Breast epithelium (tissue), 4 donors: ENCODE measurements around the gene ATP9B. TPM values are rescaled to one million over a fixed set of nuclear protein-coding genes. Genes with fewer than 3 reads are reported as not detected.

Source experiments
- DNase-seq, 2 donors: peaks; one replicate each; pipeline ENCODE4 v3.0.0-alpha.2; 2019; ENCODE audit warnings: low spot score in 2 of 2
- H3K27ac ChIP-seq, 2 donors: fragments of 200-600 bp; sonication (generic) in 1 of 2; one replicate each; pipeline ENCODE4 v1.5.1; 2016 to 2019; ENCODE audit warnings: mild to moderate bottlenecking in 1 of 2
- H3K27me3 ChIP-seq, 2 donors: fragments of 200-600 bp; sonication (generic) in 1 of 2; one replicate each; pipeline versions ENCODE4 v1.5.1 to v1.6.0; 2017 to 2019; ENCODE audit warnings: control low read depth in 1 of 2, mild to moderate bottlenecking in 1 of 2
- H3K36me3 ChIP-seq: fragments of 200-600 bp; one replicate; pipeline ENCODE4 v1.5.1; 2019
- H3K4me1 ChIP-seq, 2 donors: fragments of 200-600 bp; sonication (generic); one replicate each; pipeline ENCODE4 v1.5.1; 2016 to 2019; ENCODE audit warnings: control low read depth in 1 of 2
- H3K4me3 ChIP-seq, 3 donors: fragments of 200-600 bp; sonication (generic); 1 replicate in 2 of 3; 2 replicates in 1 of 3; pipeline ENCODE4 v1.5.1; 2016 to 2019; ENCODE audit warnings: mild to moderate bottlenecking in 3 of 3, moderate library complexity in 2 of 3
- H3K9me3 ChIP-seq, 2 donors: fragments of 200-600 bp; sonication (generic) in 1 of 2; one replicate each; pipeline ENCODE4 v1.5.1; 2016 to 2019; ENCODE audit warnings: control low read depth in 1 of 2
- CTCF ChIP-seq, 3 donors: fragments of 450-650 bp; IDR thresholded peaks; one replicate each; pipeline ENCODE4 v1.5.1; 2016 to 2017; ENCODE audit warnings: antibody characterized with exemption in 3 of 3, mild to moderate bottlenecking in 3 of 3, moderate library complexity in 3 of 3
- POLR2A ChIP-seq: fragments of 450-650 bp; IDR thresholded peaks from one replicate; pipeline ENCODE4 v1.6.1; 2016; ENCODE audit warnings: antibody characterized with exemption, mild to moderate bottlenecking, moderate library complexity
- POLR2AphosphoS5 ChIP-seq, 3 donors: sonication (generic); formaldehyde crosslinking; IDR thresholded peaks; one replicate each; pipeline ENCODE4 v1.6.1; 2017; ENCODE audit warnings: antibody characterized with exemption in 3 of 3
- intact Hi-C: fragments of 100-400 bp; cut with DNase I; formaldehyde crosslinking; loops from one replicate; pipeline ENCODE4 v1.15.1; 2023; ENCODE audit warnings: low total_unique reads
- total RNA-seq, 3 donors: library from RNA; depleted of rRNA; stranded (reverse); fragments of >200 nt; gene quantifications; one replicate each; pipeline ENCODE4 v1.1.0, GENCODE V29; 2016

Gene ATP9B
- total RNA-seq, 3 donors from 2014 or later = 42.1 to 55.9 (median 54.4) TPM

GRCh38 chr18:79178113-79178531 is 108.9 kb downstream of the ATP9B start:
- intact Hi-C loops = no loop called here
- Histone ChIP-seq H3K4me1 (no peaks in the 10 kb centered on the region), H3K36me3 (no peaks in the 10 kb centered on the region), H3K4me3 (no peak overlapping the region), H3K9me3 (no peaks in the 10 kb centered on the region), H3K27ac (no peak overlapping the region), H3K27me3 (no peaks in the 10 kb centered on the region)
- TF ChIP-seq POLR2A (no peak), POLR2AphosphoS5 (IDR thresholded peaks at IDR 0.05) (no peak), CTCF (IDR thresholded peaks at IDR 0.05) (no peak)
- DNase-seq = no peak

- no peak for DNase-seq
- Histone ChIP-seq H3K27ac (no peak overlapping the region), H3K9me3 (no peaks in the 10 kb centered on the region), H3K27me3 (no peaks in the 10 kb centered on the region), H3K4me1 (no peaks in the 10 kb centered on the region), H3K4me3 (no peak overlapping the region), H3K36me3 (no peaks in the 10 kb centered on the region)
- intact Hi-C loops = no loop called here
- TF ChIP-seq POLR2A (no peak), CTCF (IDR thresholded peaks at IDR 0.05) (no peak), POLR2AphosphoS5 (IDR thresholded peaks at IDR 0.05) (no peak)
These were observed 113.0 kb downstream of the ATP9B start for GRCh38 chr18:79182047-79182713.

- no peak overlapping the region for H3K4me3 ChIP-seq
- no peaks in the 10 kb centered on the region for H3K36me3 ChIP-seq
- no peaks in the 10 kb centered on the region for H3K4me1 ChIP-seq
- DNase-seq = no peak
- no peak for TF ChIP-seq CTCF (IDR thresholded peaks at IDR 0.05)
- TF ChIP-seq POLR2AphosphoS5 (IDR thresholded peaks at IDR 0.05) = no peak
- TF ChIP-seq POLR2A = no peak
- H3K9me3 ChIP-seq = no peaks in the 10 kb centered on the region
- H3K27me3 ChIP-seq = no peaks in the 10 kb centered on the region
- H3K27ac ChIP-seq = no peak overlapping the region
- intact Hi-C loops = no loop called here
These were observed 116.5 kb downstream of the ATP9B start for GRCh38 chr18:79185648-79186047.

GRCh38 chr18:79186649-79187048 is 117.5 kb downstream of the ATP9B start:
- Histone ChIP-seq H3K4me3 (no peak overlapping the region), H3K36me3 (no peaks in the 10 kb centered on the region), H3K27ac (no peak overlapping the region), H3K9me3 (no peaks in the 10 kb centered on the region), H3K4me1 (no peaks in the 10 kb centered on the region), H3K27me3 (no peaks in the 10 kb centered on the region)
- DNase-seq = no peak
- TF ChIP-seq POLR2A (no peak), CTCF (IDR thresholded peaks at IDR 0.05) (no peak), POLR2AphosphoS5 (IDR thresholded peaks at IDR 0.05) (no peak)
- intact Hi-C loops = no loop called here

- H3K27me3 ChIP-seq = no peaks in the 10 kb centered on the region
- H3K9me3 ChIP-seq = no peaks in the 10 kb centered on the region
- no peak overlapping the region for H3K4me3 ChIP-seq
- intact Hi-C loops = no loop called here
- no peak for TF ChIP-seq POLR2A
- no peak for TF ChIP-seq CTCF (IDR thresholded peaks at IDR 0.05)
- no peak for TF ChIP-seq POLR2AphosphoS5 (IDR thresholded peaks at IDR 0.05)
- H3K36me3 ChIP-seq = no peaks in the 10 kb centered on the region
- no peak overlapping the region for H3K27ac ChIP-seq
- no peak for DNase-seq
- H3K4me1 ChIP-seq = no peaks in the 10 kb centered on the region
These were observed 118.5 kb downstream of the ATP9B start for GRCh38 chr18:79187532-79188277.
